GM20431 (cell line): Measurements from ENCODE around the gene NOS3.

Experiments
- in situ Hi-C: fragments of 300-500 bp; cut with MseI, MboI; formaldehyde crosslinking; loops from one replicate; pipeline ENCODE4 v1.15.0; 2020; ENCODE audit warnings: low sequenced_read_pairs; ENCODE audit not compliant: unreplicated experiment

NOS3 gene

GRCh38 chr7:150990416-150991186, at the start of gene NOS3:
Gene NOS3 (plus strand): TSS chr7:150991017. CDS start chr7:150993804, 2,787 bp downstream.
- in situ Hi-C loops, result loop anchor here (25.0 kb wide), 1 partner anchor 203 kb away; no protein-coding TSS in a partner anchor

- in situ Hi-C loops, result no loop called here
Measured at GRCh38 chr7:150941351-150942000, 49.3 kb upstream of the NOS3 start.

- in situ Hi-C loops, result no loop called here
Measured at GRCh38 chr7:150942001-150942590, 48.7 kb upstream of the NOS3 start.

- in situ Hi-C loops, result no loop called here
Measured at GRCh38 chr7:150942591-150943452, 48.0 kb upstream of the NOS3 start.

- in situ Hi-C loops, result no loop called here
Measured at GRCh38 chr7:150943453-150943814, 47.4 kb upstream of the NOS3 start.

- in situ Hi-C loops, result no loop called here
Measured at GRCh38 chr7:150944066-150945042, 46.5 kb upstream of the NOS3 start.

GRCh38 chr7:150945171-150945852, 45.5 kb upstream of the NOS3 start:
- in situ Hi-C loops, result no loop called here

- in situ Hi-C loops, result no loop called here
Measured at GRCh38 chr7:150945853-150946420, 44.9 kb upstream of the NOS3 start.

- in situ Hi-C loops, result no loop called here
Measured at GRCh38 chr7:150946421-150947240, 44.2 kb upstream of the NOS3 start.

- in situ Hi-C loops, result no loop called here
Measured at GRCh38 chr7:150947241-150947745, 43.5 kb upstream of the NOS3 start.

- in situ Hi-C loops, result no loop called here
Measured at GRCh38 chr7:150947761-150948651, 42.8 kb upstream of the NOS3 start.

GRCh38 chr7:150948791-150949251, 42.0 kb upstream of the NOS3 start:
- in situ Hi-C loops, result no loop called here

GRCh38 chr7:150949564-150949963, 41.3 kb upstream of the NOS3 start:
- in situ Hi-C loops, result no loop called here

- in situ Hi-C loops, result no loop called here
Measured at GRCh38 chr7:150949971-150950491, 40.8 kb upstream of the NOS3 start.

GRCh38 chr7:150950496-150951180, 40.2 kb upstream of the NOS3 start:
- in situ Hi-C loops, result no loop called here

GRCh38 chr7:150951181-150951520, 39.7 kb upstream of the NOS3 start:
- in situ Hi-C loops, result no loop called here
